Natural killer cell (primary cell): ENCODE data around the gene DOCK9. TPM values are rescaled to one million over a fixed set of nuclear protein-coding genes. Genes with fewer than 3 reads are reported as not detected.

Experiments used
- ATAC-seq, 3 donors: fragments of 150-1000 bp in 2 of 3; fragments of 200-7000 bp in 1 of 3; cut with Tn5 transposase; 1 replicate in 1 of 3; 2 replicates in 2 of 3; pipeline ENCODE4 v1.10.0; 2021; ENCODE audit warnings: mild to moderate bottlenecking in 2 of 3, moderate library complexity in 2 of 3
- DNase-seq, 2 donors: peaks; one replicate each; pipeline versions ENCODE4 v3.0.0 to v3.0.0-alpha.2; 2013 to 2021; ENCODE audit warnings: mixed read lengths in 1 of 2
- H3K27ac ChIP-seq: one replicate; pipeline ENCODE4 v1.5.1; 2013; ENCODE audit warnings: mild to moderate bottlenecking, low read length
- H3K27me3 ChIP-seq: one replicate; pipeline ENCODE4 v1.6.1; 2013; ENCODE audit warnings: low read length; ENCODE audit not compliant: control insufficient read depth, insufficient read depth
- H3K36me3 ChIP-seq: one replicate; pipeline ENCODE4 v1.6.1; 2013; ENCODE audit warnings: low read length; ENCODE audit not compliant: control insufficient read depth, insufficient read depth
- H3K4me1 ChIP-seq: one replicate; pipeline ENCODE4 v1.6.1; 2013; ENCODE audit warnings: low read length; ENCODE audit not compliant: control insufficient read depth, insufficient read depth
- H3K4me3 ChIP-seq: one replicate; pipeline ENCODE4 v1.5.1; 2013; ENCODE audit warnings: low read length
- H3K9me3 ChIP-seq: one replicate; pipeline ENCODE4 v1.6.1; 2013; ENCODE audit warnings: low read length; ENCODE audit not compliant: control insufficient read depth, insufficient read depth
- H3K27ac Mint-ChIP-seq, 2 donors: one replicate each; pipeline ENCODE4 v1.8.0; 2022; ENCODE audit warnings: mild to moderate bottlenecking in 2 of 2, mixed read lengths in 2 of 2, moderate library complexity in 1 of 2
- H3K27me3 Mint-ChIP-seq, 2 donors: one replicate each; pipeline ENCODE4 v1.8.0; 2022; ENCODE audit warnings: low read depth in 2 of 2, mixed read lengths in 2 of 2
- H3K36me3 Mint-ChIP-seq: one replicate; pipeline ENCODE4 v1.8.0; 2022; ENCODE audit warnings: mixed read lengths
- H3K4me1 Mint-ChIP-seq, 2 donors: one replicate each; pipeline ENCODE4 v1.8.0; 2022; ENCODE audit warnings: mixed read lengths in 2 of 2
- H3K4me3 Mint-ChIP-seq: one replicate; pipeline ENCODE4 v1.8.0; 2022; ENCODE audit warnings: mild to moderate bottlenecking, moderate library complexity, mixed read lengths
- H3K9me3 Mint-ChIP-seq, 2 donors: one replicate each; pipeline ENCODE4 v1.8.0; 2022; ENCODE audit warnings: mixed read lengths in 2 of 2
- CTCF ChIP-seq: fragments of 200-600 bp; IDR thresholded peaks from one replicate; pipeline ENCODE4 v1.8.0; 2022; ENCODE audit warnings: antibody characterized with exemption
- WGBS: methylation state at CpG from one replicate; pipeline ENCODE4 v1.1.7; 2013; ENCODE audit warnings: missing lambda C conversion rate; ENCODE audit not compliant: insufficient coverage; 5-methylcytosine and 5-hydroxymethylcytosine counted together
- intact Hi-C: fragments of 100-400 bp; cut with micrococcal nuclease; formaldehyde crosslinking; loops from one replicate; pipeline ENCODE4 v1.14.2; 2022
- total RNA-seq, 4 donors: library from RNA; stranded (reverse); fragments of 120-200 nt in 1 of 4; gene quantifications; one replicate each; pipeline versions ENCODE4 v1.2.3 to v1.2.4, GENCODE V29; 2013 to 2022

DOCK9 gene
- total RNA-seq, 3 donors from 2014 or later (not counting 1 experiment from before 2014, with no cell fraction given) = 31.5 to 42.5 (median 40.9) TPM

GRCh38 chr13:98765996-98766519, 211.8 kb downstream of the DOCK9 start:
- Histone ChIP-seq H3K27ac (no peak overlapping the region), H3K9me3 (no peaks in the 10 kb centered on the region), H3K4me3 (no peak overlapping the region), H3K36me3 (no peaks in the 10 kb centered on the region), H3K4me1 (no peaks in the 10 kb centered on the region), H3K27me3 (no peaks in the 10 kb centered on the region)
- intact Hi-C loops = no loop called here
- DNase-seq (no peak), ATAC-seq (no peak)
- H3K9me3 Mint-ChIP-seq = no peaks in the 10 kb centered on the region
- no peak for TF ChIP-seq CTCF
- H3K27me3 Mint-ChIP-seq = peaks cover 12 to 17% of the 10 kb centered on the region in 2 donors
- WGBS = 92% methylated on average over 8 of the region's 8 CpGs
- H3K36me3 Mint-ChIP-seq = no peaks in the 10 kb centered on the region
- no peak overlapping the region for H3K4me3 Mint-ChIP-seq
- H3K27ac Mint-ChIP-seq = no peak overlapping the region
- no peaks in the 10 kb centered on the region for H3K4me1 Mint-ChIP-seq

GRCh38 chr13:98761986-98762616, 215.8 kb downstream of the DOCK9 start:
- H3K27ac Mint-ChIP-seq = no peak overlapping the region
- 89% methylated on average over 15 of the region's 15 CpGs for WGBS
- Histone ChIP-seq H3K36me3 (no peaks in the 10 kb centered on the region), H3K4me3 (no peak overlapping the region), H3K27ac (no peak overlapping the region), H3K9me3 (peaks cover 8% of the 10 kb centered on the region), H3K4me1 (no peaks in the 10 kb centered on the region), H3K27me3 (no peaks in the 10 kb centered on the region)
- H3K9me3 Mint-ChIP-seq = peaks cover 0 to 4% of the 10 kb centered on the region in 2 donors
- H3K4me1 Mint-ChIP-seq = no peaks in the 10 kb centered on the region
- DNase-seq (no peak), ATAC-seq (no peak)
- intact Hi-C loops = no loop called here
- H3K27me3 Mint-ChIP-seq = peaks cover 14 to 17% of the 10 kb centered on the region in 2 donors
- TF ChIP-seq CTCF = no peak
- no peak overlapping the region for H3K4me3 Mint-ChIP-seq
- H3K36me3 Mint-ChIP-seq = no peaks in the 10 kb centered on the region

GRCh38 chr13:98761126-98761985, 216.5 kb downstream of the DOCK9 start:
- H3K9me3 ChIP-seq = peaks cover 8% of the 10 kb centered on the region
- H3K4me1 ChIP-seq = no peaks in the 10 kb centered on the region
- Mint-ChIP-seq H3K27ac (no peak overlapping the region), H3K36me3 (no peaks in the 10 kb centered on the region), H3K4me1 (no peaks in the 10 kb centered on the region), H3K9me3 (peaks cover 0 to 4% of the 10 kb centered on the region in 2 donors), H3K4me3 (no peak overlapping the region), H3K27me3 (peaks cover 18 to 23% of the 10 kb centered on the region in 2 donors)
- no peak overlapping the region for H3K4me3 ChIP-seq
- no peaks in the 10 kb centered on the region for H3K36me3 ChIP-seq
- no peak for DNase-seq
- H3K27me3 ChIP-seq = no peaks in the 10 kb centered on the region
- no peak for ATAC-seq
- TF ChIP-seq CTCF = no peak
- intact Hi-C loops = no loop called here
- H3K27ac ChIP-seq = no peak overlapping the region
- WGBS = 82% methylated on average over 15 of the region's 15 CpGs
